Hindlimb muscle (tissue), 1 donor: ENCODE measurements around the gene E2F4. TPM values are rescaled to one million over a fixed set of nuclear protein-coding genes. Genes with fewer than 3 reads are reported as not detected.

Source experiments
- DNase-seq: peaks from one replicate; pipeline ENCODE4 v3.0.0-alpha.2; 2013
- polyA plus RNA-seq: library from polyadenylated mRNA; unstranded; fragments of 120-200 nt; gene quantifications from one replicate; pipeline ENCODE4 v1.2.1, GENCODE V29; 2013; ENCODE audit not compliant: insufficient read length

The E2F4 gene
- polyA plus RNA-seq, 1 donor, result 40.9 TPM

DNA sequence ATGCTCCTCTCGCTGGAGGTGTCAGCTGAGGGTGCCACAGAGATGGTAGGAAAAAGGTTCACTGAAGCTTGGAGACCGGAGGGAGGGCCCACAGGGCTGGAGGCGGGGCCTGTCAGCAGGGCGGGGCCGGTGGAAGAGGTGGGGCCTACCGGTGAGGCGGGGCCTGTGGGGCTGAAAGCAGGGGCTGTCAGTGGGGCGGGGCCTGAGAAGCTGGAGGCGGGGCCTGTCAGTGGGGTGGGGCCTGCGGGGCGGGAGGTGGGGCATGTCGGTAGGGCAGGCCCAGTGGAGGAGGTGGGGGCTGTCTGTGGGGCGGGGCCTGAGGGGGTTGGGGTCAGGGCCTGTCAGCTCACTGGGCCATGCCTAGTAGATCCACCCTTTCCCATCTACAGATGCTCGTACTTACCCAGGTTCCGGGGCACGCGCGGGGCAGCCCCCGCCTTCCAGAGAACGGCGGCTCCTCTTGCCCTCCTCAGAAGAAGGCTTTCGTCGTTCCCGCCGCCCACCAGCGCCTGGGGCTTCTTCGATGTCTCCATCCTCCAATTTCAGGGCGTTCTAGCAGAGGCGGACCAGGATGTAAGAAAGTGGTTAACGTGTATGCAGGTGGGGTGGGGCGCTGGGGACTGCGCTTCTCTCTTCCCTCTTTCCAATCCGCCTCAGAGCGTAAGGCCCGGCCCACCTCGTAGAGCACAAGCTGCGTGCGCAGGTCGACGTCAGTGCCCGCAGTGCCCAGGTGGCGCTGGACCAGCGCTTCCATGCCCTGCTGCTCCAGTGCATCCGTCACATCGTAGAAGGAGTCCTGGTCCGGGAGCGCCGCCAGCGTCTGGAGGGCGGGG lies 44.8 kb downstream of the E2F4 start:
- DNase-seq, result no peak

DNA sequence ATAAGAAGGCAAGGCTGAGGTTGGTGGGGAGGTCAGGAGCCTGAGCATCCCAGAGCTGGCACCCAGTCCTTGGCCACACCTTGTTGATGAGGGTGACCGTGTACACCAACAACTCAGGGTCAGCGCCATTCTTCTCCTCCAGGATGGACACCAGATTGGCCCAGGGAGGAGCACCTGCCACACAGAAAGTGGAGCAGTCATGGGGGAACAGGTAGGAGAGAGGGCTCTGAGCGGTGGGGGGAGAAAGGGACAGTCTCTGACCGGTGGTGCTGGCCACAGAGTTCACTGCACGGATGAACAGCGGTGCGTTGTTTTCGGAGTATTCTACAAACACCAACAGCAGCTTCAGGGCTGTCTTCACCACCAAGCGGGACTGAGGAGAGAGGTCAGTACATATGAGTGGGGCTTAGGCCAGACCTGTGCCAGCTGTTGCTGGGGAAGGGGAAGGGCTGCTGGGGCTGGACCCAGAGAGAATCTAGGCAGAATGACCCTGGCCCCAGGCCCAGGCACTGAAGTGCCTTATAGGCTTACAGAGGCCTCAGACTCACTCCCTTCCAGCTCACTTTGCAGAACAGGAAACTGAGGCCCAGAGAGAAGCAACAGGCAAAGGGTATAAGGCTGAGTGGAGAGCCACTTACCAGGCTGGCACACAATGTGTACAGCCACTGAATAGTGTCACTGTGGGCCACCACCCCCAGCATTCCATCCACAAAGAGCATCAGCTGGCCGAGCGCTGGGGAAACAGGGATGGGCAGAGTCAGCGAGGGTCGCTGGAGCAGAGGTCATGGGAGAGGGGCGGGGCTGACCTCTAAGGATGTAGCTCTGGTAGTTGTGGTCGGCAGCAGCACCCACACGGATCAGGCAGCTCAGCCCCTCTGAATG lies 45.7 kb downstream of the E2F4 start:
- no peak for DNase-seq

DNA sequence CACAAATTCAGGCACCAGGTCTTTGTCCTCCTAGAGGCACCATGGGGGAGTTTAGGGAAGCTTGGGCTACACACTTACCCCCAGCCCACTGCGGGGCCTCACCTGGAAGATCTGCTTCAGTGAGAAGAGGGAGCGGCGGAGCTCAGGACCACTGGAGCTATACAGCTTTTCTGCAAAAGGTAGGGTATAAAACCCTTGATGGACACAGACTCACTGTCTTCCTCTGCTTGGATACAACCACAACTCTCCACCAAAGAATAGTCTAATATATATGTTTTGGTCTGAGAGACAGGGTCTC lies 46.3 kb downstream of the E2F4 start:
- DNase-seq, result no peak

DNA sequence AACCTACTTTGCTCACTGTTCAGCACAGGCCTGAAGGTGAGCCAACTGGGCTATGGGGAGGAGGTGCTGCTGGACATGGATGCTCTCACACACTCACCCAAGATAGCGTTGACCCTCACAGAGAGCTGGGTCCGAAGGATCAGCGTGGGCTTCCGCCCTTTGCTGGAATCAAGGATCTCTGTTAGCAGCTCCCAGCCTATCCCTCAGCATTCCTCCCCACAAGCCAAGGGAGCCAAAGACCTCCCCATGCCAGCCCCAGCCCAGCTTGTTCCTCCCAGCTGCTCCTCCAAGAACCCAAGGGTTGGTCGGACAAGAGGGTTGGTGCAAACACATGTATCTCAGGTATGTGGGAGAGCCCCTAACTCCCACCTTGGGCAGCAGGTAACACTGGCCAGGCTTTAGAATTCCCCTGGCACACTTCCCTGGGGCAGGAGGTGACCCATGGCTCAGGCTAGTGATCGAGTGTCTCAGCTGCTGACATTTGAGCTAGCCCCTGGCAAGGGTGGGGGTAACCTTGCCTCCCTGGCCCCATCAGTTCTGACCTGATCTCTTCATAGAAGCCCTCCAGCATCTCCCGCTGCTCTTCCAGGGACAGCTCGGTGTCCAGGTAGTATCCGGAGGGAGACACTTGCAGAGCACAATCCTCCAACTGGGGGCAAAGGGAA lies 47.0 kb downstream of the E2F4 start:
- DNase-seq, result no peak

DNA sequence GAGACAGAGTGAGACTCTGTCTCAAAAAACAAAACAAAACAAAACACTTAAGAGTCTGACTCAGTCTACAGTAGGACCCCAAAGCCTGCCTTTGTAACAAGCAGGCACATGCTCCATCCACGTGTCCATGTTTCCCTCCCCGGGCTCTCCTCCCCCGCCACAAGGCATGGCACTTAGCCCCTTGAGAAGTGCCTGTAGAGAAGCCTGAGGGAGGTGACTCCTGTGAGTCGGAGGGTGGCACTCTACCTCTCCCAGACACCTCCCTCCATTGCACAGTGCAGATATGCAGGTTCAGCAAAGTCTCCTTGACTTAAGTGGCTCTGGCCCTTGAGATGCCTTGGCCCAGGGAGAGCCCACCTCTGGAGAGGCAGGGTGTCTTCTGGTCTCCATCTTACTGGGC lies 48.6 kb downstream of the E2F4 start:
- no peak for DNase-seq

DNA sequence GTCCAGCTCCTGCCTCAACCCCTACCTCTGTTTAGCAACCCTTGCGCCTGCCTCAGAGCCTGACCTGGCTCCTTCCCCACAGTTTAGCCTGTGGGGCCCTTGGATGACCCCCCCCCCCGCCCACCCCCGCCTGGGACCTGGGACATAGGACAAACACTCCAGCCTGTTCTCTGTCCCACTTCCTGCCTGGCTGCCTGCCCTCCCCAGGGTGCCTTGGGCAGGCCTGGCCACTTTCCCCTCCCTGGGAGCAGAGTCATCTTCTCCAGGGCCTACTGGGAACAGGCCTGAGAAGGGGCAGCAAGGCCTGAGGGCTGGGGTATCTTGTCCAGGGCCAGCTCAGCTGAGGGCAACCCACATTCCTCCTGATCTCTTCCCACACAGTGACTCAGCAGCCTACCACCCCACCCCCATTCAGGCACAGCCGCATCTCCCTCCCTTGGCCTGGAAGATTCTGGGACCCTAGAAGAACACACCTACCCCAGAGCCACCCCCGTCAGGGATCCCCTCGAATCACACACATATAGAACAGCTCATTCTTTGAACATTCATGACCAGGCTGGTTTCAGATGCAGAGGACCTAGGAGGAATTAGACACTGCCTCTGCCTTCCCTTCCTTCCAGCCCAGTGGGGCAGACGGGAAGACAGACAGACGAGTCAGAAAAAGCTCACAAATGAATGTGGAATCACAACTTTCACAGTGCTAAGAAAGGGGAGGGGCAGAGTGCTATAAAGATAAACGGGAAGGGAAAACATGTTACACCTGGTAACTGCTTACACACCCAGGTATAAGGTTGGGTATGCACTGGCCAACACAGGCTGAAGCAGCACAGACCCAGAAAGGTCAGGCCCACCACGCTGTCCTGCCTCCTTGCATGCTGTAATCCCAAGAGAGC lies 49.3 kb downstream of the E2F4 start:
- no peak for DNase-seq

DNA sequence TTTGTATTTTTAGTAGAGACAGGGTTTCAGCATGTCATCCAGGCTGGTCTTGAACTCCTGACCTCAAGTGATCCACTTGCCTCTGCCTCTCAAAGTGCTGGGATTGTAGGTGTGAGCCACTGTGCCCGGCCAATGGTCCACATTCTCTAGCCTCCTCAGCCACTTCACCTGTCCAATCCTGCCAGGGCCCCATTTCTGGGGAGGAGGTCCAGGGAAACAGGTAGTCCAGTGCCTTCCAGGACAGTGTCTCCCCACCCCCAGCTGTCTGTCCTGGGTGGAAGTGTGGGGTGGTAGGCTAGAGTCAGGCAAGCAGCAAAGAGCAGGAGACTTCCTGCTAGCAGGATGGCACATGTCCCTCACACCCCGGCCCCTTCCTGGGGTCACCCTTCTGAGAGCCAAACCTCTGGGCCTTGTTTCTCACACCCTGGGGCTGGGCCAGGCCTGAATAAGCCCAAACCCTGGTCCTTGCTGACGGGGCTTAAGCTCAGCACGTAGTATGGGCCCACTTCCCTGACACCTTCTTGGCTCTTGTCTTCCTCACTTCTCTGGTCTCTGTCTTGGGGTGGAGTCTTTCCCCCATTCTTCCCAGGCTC lies 50.3 kb downstream of the E2F4 start:
- no peak for DNase-seq

DNA sequence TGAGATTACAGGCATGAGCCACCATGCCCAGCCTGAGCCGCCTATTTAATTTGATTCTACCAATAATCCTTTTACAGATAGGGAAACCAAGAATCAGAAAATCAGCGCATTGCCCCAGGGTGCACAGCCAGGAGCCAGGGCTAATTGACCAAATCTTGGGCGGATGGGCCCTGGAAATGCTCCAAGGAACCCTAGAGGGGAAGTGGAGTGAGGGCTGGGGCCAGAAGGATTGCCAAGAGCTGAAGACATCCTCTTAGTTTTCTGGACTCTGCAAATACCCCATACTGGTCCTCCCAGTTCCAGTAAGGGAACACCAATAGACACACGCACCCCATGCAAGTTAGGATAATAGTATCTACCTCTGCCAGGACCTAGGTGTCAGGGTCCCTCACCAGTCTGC lies 51.5 kb downstream of the E2F4 start:
- DNase-seq, result no peak

DNA sequence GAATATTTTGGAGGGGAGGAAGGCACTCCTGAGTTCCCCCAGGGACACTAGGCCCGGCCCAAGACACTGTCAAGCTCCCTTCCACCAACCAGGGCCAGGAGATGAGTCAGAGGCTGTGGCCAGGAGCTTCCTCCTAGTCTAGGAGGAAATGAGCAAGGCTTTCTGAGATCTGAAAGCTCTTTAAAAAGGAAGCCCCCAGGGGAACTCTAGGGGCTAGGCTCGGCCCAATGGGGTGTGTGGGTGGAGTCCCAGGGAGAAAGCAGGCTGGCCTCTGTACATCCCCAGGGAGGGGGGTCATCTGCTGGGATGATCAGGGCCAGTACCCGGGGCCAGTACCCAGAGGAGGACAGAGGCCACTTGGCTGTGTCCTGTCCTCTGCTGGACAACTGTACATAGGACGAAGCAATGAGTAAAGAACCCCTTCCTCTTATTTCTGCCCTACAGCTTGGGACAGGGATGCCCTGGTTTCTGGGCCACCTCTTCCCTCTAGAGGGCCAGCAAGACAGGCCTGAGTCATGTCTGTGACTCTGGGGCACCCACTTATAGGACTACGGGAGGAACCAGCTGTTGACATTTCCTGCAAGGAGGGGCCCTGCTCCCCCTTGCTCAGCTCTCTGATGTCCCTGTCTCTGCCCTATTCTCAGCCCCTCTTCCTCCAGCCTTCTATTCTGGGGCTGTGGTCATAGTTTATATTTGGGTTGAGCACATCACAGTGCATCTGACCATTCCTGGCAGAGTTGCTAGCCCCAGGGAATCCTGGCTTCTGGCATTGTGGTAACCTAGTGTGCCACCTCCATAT lies 52.6 kb downstream of the E2F4 start:
- DNase-seq, result peak; percentile 32

DNA sequence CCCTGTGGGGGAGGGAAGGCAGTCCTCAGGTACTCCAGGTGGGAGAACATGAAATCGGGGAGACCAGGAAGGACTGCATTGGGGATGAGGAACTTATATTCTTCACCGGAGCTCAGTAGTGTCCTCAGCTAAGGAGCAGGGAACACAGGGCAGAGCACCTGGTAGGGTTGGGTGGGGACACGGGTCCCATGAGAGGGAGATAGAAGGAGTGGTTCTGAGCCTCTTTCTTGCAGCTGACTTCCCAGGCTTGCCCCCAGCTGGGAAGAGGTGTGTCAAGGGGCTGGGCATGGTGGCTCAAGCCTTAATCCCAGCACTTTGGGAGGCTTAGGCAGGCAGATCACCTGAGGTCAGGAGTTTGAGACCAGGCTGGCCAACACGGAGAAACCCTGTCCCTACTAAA lies 53.2 kb downstream of the E2F4 start:
- no peak for DNase-seq

DNA sequence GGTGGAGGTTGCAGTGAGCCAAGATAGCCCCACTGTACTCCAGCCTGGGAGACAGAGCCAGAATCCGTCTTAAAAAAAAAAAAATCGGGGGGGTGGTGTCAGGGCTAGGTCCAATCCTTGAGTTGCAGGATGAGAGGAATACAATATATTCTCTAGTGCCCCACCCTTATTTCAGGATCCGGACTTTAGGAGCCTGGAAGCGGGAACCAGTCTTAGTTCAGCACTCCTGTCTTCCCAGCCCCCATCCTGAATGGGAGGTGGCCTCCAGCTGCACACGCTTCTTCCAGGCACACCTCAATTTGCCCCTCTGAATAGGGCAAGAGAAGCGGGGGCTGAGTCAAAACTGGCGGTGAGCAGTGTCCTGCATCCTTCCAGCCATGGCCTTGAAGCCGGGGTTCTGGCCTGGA lies 53.7 kb downstream of the E2F4 start:
- no peak for DNase-seq

DNA sequence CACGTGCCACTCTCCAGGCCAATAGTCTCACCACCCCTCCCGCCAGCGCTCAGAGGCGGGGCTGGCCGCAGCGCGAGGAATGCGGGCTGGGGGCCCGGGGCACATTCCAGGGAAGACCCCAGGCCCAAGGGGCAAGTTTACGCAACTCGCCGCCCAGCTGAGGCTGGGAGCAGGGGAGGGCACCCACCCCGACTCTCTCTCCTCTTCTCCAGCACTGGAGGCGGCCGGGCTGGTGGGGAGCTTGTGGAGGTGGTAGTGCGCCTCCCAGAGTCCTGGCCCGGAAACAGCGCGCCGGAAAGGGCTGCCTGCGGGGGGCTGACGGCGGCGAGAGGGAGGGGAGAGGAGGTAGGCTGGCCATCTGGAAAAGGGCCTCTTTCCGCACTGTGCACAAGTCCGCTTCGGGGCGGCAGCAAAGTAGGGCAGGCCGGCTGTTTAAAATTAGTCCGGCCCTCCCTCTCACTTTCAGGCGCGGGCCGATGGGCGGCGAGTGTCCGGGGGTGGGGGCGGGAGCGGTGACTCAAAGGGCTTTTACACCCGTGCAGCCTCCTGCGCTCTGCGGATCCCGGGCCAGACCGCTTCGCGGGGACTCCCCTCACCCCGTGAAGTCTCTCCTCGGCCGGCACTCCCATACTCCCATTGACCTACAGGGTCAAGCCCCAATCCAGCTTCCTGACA lies 54.3 kb downstream of the E2F4 start:
- DNase-seq, result peak; percentile 78

DNA sequence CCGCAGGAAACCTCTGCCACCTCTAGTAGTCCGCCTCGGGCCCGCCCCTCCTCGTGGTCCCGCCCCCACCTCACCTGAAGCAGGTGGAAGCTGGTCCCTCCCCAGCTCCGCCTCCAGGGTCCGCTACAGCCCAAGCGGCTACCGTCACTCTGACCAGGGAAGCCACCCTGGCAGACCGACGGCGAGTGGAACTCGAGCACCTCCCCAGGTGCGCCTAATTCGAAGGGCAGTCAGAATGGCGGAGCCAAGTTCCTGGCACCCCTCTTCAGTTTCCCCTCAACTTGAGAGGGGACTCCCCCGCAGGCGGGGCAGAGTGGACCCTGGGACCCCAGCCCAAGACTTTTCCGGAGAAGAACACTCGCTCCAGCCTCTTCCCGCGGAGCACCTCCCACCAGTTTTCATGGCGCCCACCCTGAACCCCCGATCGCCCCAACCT lies 54.8 kb downstream of the E2F4 start:
- DNase-seq, result no peak

DNA sequence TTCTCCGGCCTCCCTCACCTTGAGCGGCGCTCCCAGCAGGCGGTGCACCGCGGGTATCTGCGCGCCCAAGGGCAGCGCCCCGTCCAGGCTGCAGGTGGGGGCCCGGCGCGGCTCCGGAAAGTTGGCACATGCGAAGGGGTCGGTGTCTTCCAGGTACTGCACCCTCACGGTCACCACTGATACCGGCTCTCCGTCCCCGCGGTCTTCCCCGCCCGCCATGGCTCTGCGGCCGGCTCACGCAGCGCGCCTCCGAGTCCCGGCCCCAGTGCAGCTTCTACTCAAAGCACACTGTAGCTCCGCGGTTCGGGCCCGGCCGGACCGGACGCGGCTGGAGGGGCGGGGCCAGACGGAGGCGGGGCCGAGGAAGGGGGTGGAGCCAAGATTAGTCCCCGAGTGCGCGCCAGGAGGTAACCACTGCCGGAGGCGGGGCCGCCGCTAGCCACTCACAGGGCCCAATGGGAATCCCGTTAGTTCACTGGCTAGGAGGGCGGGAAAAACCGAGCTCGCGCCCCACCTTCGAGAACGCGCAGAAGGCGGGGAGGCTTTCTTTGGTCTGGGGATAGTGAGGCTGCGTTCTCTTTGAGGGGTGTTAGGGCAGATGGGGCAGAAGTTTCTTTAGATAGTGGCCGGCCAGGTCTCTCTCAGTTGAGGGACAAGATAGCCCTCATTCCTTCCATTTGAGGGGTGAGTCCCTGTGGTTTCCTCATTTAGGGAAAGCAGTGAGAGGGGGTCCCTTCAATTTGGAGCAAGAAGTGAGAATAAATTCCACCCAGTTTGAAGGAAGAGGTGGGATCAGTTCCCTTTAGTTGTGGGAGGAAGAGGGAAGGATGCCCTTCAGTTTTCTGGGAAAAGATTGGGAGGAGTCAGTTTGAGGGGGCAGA lies 55.5 kb downstream of the E2F4 start, which contains the start of gene FHOD1:
FHOD1 (minus strand) TSS at position 290 of the 881 bp plus-strand sequence; CDS start at position 219, 71 bp downstream.
- DNase-seq, result peak; percentile 93

DNA sequence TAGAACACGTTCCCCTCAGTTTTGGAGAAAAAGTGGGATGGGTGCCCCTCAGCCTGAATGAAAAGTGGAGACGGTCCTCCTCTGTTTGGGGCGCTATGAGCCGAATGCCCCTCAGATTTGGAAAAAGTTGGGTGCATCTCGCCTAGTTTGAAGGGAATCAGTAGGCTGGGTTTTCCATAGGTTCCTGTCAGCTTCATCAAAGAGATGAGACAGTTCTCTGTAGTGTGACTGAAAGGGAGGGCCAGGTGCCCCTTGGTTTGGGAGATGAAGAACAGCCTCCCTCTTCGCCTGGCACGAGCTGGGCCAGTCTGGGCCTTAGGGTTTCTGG lies 56.1 kb downstream of the E2F4 start:
- DNase-seq, result no peak
